ENCODE measurements around the gene KCNMA1. TPM values are rescaled to one million over a fixed set of nuclear protein-coding genes. Genes with fewer than 3 reads are reported as not detected.

Gene KCNMA1
- total RNA-seq, 1 donor from 2014 or later, result 0.51 TPM

DNA sequence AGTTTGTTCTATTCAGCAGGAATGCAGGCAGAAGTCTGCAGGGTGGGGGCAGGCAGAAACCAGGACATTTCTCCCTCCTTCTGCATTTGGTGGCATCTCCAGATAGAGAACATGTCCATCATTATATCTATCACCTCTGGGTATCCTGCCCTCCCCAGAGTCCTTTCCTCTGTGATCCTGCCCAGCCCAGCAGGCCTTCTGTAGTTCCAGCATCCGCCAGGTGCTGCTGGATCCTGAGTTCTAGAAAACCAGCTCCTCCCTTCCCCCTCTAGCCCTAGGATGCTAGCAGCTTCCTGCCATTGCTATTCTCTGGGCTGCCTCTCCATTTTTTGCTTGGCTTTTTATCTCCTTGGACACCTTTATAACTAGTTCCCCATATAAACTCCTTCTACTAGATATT is 180.3 kb downstream of the KCNMA1 start:
- no peak for DNase-seq (ENCODE audit: low read depth in 2 of 2)

DNA sequence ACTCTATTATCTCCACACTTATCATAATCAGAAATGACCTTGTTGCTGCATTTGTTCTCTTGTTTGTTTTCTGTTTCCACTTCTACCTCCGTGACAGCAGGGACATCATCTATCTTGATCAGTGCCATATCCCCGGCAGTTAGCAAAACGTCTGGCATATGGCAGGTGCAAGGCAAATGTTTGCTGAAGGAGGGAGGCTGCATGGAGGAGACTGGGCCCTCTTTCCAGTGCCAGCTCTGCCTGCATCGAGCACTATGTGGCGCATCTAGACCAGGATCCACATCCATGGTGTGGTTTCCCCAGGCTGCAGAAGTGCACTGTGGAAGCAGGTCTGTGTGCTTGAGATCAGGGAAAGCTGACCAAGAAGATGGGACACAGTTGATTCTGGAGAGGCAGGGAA is 181.2 kb downstream of the KCNMA1 start:
- no peak for DNase-seq (ENCODE audit: low read depth in 2 of 2)

GRCh38 chr10:77455561-77455960 is 182.0 kb downstream of the KCNMA1 start:
- DNase-seq (ENCODE audit: low read depth in 2 of 2), result no peak

GRCh38 chr10:77452952-77453564 is 184.6 kb downstream of the KCNMA1 start:
- DNase-seq (ENCODE audit: low read depth in 2 of 2), result no peak

GRCh38 chr10:77451886-77452285 is 185.7 kb downstream of the KCNMA1 start:
- DNase-seq (ENCODE audit: low read depth in 2 of 2), result no peak

DNA sequence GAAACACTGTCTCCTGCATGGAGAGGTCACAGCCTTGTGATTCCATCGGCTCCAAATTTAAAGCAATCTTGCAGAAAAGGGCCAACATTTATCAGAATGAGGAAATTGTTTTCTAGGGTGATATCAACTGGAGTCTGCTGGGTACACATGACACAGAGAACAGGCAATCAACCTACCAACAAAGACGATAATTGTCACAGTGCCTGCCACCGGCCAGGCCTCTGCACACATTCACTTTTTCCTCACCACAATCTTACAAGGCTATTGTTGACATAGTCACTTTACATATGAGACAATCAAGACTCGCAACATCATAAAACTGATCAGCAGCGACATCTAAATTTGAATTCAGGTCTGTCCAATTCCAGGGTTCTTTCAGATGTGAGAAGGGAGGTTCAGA is 189.4 kb downstream of the KCNMA1 start:
- no peak for DNase-seq (ENCODE audit: low read depth in 2 of 2)

DNA sequence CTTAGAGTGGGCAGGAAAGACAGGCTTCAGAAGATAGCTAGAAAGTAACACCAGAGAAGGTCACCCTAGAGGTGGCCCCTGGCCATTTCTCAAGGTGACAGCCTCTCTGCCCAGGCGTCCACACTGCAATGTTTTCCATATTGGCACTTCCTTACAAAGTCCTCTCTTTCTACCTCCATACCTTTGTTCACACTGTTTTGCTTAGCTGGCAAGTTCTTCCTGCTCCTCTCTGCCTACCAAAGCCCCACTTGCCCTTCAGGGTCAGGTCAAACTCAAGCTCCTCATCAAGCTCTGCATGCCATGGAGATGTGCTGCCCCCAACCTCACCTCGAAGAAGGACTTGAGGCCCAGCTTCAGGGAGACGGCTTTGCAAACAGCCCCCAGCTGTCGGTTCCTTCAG is 190.9 kb downstream of the KCNMA1 start:
- no peak for DNase-seq (ENCODE audit: low read depth in 2 of 2)

GRCh38 chr10:77445547-77445946 is 192.1 kb downstream of the KCNMA1 start:
- no peak for DNase-seq (ENCODE audit: low read depth in 2 of 2)

GRCh38 chr10:77444041-77444440 is 193.6 kb downstream of the KCNMA1 start:
- no peak for DNase-seq (ENCODE audit: low read depth in 2 of 2)

DNA sequence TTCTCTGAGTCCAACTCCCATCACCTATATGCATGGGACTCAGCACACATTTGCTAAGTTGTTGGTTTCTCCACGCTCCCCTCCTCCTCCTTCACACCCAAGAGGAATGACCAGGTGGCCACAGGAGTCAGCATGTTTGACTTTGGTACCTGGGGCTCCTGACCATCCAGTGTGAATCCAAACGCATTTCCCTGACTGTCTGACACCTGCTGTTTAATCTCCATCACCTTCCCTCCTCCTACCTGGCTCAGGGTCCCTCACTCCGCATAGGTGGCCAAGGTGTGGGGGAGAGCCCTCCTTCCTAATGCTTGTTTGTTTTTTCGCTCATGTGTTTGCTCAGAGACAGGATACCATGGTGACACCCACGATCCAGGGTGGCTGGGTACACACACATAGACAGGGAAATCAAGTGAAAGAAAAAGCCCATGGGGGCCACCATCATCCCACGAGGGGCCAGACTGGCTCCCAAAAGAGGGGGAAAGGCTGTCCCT is 194.9 kb downstream of the KCNMA1 start:
- no peak for DNase-seq (ENCODE audit: low read depth in 2 of 2)

- DNase-seq (ENCODE audit: low read depth in 2 of 2), result no peak
These were observed 196.0 kb downstream of the KCNMA1 start for GRCh38 chr10:77441353-77442166.

DNA sequence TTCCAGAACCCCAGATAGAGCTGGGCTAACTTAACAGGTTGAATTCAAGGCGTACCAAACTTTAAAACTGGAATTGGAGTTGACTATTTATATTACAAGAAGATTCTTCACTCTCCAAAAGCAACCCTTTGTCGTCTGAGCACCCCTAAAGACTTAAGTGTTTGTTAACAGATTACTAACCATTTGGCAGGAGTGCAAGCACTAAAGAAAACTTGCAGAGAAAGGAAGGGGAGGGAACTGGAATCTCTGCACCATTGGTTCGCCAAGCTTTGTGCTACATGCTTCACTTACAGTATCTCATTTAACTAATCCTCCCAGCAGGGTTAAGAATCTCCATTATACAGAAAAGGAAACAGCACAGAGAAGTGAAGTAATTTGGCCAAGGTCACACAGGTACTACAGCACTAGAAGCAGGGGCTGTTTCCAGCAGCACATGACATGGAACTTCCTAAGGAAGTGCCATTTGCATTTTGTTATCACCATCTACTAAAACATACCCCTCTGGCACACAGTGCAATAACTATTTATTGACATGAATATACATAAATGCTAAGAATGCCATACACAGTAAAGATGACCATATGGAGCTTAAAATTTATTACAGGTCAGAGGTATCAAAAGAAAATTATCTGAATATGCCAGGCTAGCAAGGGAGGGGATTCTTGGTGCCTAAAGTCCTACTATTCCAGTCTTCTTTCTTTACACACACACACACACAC is 201.2 kb downstream of the KCNMA1 start:
- DNase-seq (ENCODE audit: low read depth in 2 of 2), result no peak

DNA sequence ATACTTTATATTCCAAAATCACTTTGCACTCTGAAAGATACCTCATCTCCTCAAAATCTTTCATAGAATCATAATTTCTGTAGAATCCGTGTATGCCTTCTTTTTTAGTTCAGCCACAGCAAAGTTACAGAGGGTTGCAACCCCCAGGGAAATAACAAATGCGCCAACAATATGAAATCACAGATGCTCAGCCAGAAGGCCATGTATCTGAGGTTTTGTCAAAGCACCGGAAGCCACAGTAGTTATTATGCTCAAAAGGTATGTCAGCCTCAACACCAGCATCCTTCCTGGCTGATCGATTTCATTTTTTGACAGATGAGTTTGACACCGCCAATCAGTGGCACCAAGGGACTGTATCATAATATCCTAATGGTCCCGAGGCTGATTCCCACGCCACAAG is 204.1 kb downstream of the KCNMA1 start:
- no peak for DNase-seq (ENCODE audit: low read depth in 2 of 2)

- DNase-seq (ENCODE audit: low read depth in 2 of 2), result no peak
These were observed 205.4 kb downstream of the KCNMA1 start for GRCh38 chr10:77431980-77432797.

DNA sequence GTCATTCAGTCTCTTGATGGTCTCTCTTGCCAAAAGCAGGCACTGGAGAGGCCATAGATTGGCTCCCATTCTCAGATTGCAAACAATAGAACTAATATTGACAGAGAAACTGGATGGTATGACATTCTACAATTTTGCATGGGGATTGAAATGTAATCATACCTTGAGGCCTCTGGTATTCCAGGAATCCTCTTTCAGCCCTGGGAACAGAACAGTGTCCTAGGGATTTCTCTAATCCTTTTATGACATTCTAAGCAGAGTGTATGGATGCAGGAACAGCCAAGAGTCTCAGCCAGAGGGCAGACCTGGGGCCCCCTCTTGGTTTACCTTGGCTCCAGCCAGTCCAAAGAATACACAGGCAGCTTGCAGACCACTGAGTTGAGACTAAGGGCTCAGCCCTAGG is 206.4 kb downstream of the KCNMA1 start:
- DNase-seq (ENCODE audit: low read depth in 2 of 2), result no peak

GRCh38 chr10:77430530-77430929 is 207.1 kb downstream of the KCNMA1 start:
- DNase-seq (ENCODE audit: low read depth in 2 of 2), result no peak

DNA sequence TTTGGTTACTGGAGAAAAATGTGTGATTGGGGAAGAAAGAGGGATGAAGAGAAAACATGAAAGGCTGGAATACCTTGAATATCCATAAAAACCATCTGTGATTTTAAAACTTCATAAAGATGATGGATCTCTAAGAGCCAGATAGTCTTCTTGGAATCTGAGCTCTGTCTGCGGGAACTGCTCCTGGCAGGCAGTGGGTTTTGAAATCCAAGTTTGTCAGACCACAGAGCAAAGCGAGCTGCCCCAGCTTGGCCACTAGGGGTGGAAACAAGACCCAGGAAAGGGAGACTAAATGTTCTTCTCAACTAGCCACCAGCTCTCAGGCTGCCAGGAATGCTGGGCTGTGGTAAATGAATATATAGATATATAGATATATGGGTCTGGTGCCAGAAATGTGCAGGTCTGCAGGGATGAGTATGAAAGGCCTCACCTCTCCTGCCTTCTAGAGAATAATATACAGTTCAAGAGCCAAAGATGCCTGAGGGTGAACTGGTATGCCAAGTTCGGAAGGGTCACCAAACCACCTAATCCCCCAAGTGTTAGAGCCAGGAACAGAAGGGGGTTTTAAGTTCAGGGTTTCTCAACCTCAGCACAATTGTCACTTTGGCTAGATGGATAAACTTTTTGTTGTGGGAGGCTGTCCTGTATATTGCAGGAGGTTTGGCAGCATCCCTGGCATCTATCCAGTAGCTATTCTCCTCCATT is 208.8 kb downstream of the KCNMA1 start:
- DNase-seq (ENCODE audit: low read depth in 2 of 2), result no peak

GRCh38 chr10:77424257-77424656 is 213.4 kb downstream of the KCNMA1 start:
- no peak for DNase-seq (ENCODE audit: low read depth in 2 of 2)

- no peak for DNase-seq (ENCODE audit: low read depth in 2 of 2)
These were observed 214.9 kb downstream of the KCNMA1 start for GRCh38 chr10:77422491-77423338.

- DNase-seq (ENCODE audit: low read depth in 2 of 2), result no peak
These were observed 216.0 kb downstream of the KCNMA1 start for GRCh38 chr10:77421591-77421990.

Data from dermis microvascular lymphatic vessel endothelial cell (primary cell).